T-helper 1 cell (primary cell): ENCODE measurements around the gene TSGA10.
A peak's percentile ranks its signal among the peaks of the same experiment; 100 is the strongest.
"Not testable (repeated sequence)": the region's sequence is repeated elsewhere in the genome, so short reads cannot be mapped to it uniquely, and the experiment has no call there.

ENCODE experiments used
- DNase-seq, 5 donors: peaks; one replicate each; pipeline ENCODE4 v3.0.0-alpha.2; 2012 to 2020

Gene TSGA10

GRCh38 chr2:99152199-99152895 is 2.4 kb downstream of the TSGA10 start:
- no peak for DNase-seq

DNA sequence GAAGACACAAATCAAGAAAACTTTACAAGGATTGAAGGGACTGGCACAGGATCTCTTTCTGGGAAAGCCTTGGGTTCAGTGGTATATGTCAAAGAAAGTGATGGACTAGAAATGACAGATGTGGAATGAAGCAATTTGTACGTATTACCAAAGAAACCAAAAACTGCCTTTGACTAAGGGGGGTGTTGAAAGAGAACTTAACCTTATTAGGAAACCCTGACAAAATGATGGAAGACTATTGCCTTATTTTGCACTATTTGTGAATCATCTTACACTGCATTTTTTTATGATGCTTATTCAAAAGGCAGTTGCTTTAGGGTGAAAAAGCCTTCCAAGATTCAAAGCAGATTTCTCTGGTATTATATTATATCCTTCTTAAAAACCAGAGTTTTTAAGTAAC is 4.0 kb downstream of the TSGA10 start:
- no peak for DNase-seq

DNA sequence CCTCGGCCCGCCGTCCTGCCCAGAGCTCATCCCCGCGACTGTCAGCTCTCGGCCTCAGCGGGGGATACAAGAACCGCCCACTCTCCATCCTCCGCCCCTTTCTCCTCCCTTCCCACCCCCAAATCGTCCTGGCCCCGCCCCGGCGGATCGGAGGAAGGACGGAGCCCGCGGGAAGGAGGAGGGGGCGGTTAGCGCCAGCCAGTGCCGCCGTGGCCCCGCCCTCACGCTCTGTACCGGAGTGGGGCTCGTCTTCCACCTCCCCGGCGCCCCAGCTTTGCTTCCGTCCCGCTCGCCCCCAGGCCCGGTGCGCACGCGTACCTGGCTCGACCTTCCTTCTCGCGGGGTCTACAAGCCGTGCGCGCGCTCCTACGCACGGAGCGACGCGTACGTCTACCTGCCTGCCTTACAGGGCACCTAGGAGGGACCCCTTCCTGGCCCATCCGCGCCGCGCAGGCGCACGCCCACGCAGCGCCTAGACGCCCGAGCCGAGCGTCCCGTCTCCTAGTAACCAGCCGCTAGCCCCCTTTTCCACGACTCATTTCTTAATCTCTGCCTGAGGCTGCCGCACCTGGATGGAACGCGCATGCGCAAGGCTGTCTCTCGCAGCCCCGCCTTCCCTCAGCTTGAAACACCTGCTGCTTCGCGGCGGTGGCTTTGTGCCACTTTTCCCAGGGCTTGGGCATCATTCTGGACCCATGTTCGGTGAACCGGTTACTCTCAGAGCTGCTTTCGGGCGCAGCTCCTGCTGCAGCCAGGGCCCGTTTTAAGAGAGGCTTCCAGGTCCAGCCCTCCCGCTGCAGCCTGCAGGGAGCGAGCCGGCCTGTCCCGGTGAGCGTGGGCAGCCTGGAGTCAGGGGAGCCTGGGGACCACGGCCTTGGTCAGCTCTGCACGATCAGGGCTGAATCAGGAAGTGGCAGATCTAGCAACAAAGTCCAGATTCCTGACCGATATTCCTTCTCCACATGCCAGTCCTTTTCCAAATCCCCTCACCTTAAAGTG is 13.3 kb downstream of the TSGA10 start, which contains the start of gene C2orf15:
Gene C2orf15, plus strand, starts transcription at position 598 of the 999 bp plus-strand sequence. CDS start 8,852 bp downstream, outside the sequence.
- DNase-seq: peak; percentile 94 to 97 (median 96)

DNA sequence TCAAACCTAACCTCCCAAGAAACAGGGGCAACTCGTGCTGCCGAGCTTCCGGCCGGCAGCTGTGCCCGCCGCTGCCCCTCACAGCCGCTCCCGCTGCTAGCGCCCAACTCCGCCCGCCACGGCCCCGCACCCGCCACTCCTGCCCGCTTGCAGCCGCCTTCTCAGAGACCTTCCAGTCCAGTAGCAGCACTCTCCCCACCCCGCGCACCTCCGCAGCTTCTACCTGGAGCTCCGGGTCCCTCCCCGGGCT is 14.0 kb downstream of the TSGA10 start:
- DNase-seq: no peak

GRCh38 chr2:99140056-99140859 is 14.5 kb downstream of the TSGA10 start:
- no peak for DNase-seq

- DNase-seq: no peak
Observed at GRCh38 chr2:99139003-99139402, 15.7 kb downstream of the TSGA10 start.

DNA sequence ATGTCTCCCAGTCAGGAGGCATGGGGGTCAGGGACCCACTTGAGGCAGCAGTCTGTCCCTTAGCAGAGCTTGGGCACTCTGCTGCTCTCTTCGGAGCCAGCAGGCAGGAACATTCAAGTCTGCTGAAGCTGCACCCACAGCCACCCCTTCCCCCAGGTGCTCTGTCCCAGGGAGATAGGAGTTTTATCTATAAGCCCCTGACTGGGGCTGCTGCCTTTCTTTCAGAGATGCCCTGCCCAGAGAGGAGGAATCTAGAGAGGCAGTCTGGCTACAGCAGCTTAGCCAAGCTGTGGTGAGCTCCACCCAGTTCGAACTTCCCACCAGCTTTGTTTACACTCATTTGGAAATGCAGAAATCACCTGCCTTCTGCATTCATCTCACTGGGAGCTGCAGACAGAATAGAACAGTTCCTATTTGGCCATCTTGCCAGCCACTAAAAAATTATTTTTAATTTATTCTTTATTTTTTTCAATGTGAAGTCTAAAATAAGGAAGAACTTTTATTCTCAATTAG is 19.6 kb downstream of the TSGA10 start:
- not testable (repeated sequence) for DNase-seq

DNA sequence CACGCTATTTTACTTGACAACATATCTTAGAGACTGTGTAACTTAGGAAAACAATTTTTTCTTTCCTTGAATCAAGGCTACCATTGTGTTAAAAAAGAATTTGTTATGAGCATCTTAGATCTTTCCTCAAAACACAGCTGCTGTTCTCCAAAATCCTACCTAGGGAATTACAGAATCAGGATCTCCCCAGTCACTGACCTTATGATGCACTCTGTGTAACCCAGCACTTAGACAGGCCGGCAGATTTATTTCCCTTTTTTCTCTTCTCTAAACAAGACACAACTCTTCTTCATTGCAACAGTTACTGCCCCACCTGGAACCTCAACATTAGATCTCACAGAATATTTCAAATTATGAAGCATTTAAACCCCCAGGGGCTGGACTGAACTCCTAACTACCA is 26.8 kb downstream of the TSGA10 start:
- DNase-seq: no peak

GRCh38 chr2:99112617-99113016 is 42.1 kb downstream of the TSGA10 start:
- DNase-seq: no peak

DNA sequence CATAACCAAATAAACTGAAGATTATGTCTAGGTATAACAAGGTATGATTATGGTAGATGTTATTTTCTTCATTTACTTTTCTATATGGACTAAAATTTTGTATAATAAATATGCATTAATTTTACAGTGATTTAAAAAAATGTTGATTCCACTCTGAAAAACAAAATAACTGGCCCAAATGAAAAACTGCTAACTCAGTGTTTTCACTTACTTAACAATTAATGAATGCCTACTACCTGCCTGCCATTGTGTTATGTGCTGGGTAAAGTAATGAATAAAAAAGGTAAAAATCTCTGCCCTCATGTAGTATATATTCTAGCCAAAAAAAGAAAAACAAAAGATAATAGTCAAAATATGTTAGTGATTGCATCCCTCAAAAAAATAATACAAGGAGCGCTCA is 42.8 kb downstream of the TSGA10 start:
- DNase-seq: no peak

DNA sequence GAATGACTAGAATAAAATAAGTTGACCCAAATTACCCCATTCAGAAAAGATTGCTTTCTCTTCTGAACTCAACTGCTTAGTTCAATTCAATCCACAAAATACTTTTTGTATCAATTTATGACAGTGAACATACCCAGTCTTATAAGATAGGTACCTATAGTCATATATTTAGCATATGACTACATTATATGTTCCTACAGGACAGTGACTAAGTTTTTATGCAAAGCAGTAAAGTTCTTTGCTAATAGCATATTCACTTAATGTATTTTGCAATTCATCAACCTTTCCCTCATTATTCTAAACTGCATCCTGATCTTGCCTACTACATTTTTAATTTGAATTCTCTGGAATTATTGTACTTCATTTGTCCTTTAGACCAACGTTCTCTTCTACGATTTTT is 43.5 kb downstream of the TSGA10 start:
- DNase-seq: no peak

GRCh38 chr2:99106913-99107312 is 47.8 kb downstream of the TSGA10 start:
- no peak for DNase-seq

DNA sequence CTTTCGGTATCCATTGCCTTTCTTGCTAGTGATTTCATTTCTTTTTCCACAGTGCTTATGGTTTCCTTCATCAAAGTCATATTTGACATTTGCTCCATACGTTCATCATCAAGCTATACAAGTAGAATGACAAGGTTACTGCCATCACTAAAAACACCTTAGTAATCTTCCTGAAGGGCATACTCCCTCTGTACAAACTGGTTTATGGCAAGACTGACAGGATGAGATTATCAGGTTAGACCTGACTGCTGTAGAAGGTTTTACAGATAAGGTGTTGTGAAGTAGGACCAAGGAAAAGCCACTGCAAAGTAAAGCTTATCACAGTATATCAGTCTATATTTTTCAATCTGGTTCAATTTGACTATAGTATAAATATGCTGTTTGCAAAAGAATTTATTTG is 50.7 kb downstream of the TSGA10 start:
- no peak for DNase-seq

- DNase-seq: no peak
Observed at GRCh38 chr2:99101697-99102096, 53.0 kb downstream of the TSGA10 start.

DNA sequence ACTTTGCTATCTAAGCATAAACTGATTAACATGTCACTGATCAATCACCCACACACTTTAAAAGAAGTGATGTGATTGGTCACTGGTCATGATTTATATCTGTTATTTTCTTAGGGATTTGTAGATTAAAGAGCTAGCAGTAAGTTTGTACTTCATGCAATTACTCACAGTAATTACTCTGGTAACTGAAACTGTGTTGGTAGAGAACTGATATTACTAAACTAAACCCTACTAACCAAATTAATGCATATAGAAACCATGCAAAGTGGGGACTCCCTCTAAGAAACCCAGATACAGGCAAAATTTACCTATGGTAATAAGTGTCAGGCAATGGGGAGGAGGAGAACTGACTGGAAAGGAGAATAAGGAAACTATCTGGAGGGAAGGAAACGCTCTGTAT is 58.0 kb downstream of the TSGA10 start:
- DNase-seq: no peak

DNA sequence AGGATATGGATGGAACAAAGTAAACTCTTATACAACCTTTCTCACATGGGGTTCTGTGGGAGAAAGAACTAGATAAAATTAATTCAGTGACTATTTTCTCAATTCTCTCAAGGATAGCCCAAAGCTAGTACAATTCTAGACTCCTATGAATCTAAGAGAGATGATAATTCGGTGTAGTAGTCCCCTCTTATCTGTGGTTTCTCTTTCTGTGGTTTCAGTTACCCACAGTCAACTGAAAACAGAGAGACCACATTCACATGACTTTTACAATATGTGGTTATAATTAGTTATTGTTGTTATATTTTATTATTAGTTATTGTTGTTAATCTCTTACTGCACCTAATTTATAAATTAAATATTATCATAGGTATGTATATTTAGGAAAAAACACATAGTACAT is 66.7 kb downstream of the TSGA10 start:
- no peak for DNase-seq

- no peak for DNase-seq
Observed at GRCh38 chr2:99086385-99086784, 68.4 kb downstream of the TSGA10 start.

- DNase-seq: peak in 2 of 5 donors; percentile 6 to 8
Observed at GRCh38 chr2:99085421-99085820, 69.3 kb downstream of the TSGA10 start.

GRCh38 chr2:99084256-99084655 is 70.5 kb downstream of the TSGA10 start:
- DNase-seq: no peak

DNA sequence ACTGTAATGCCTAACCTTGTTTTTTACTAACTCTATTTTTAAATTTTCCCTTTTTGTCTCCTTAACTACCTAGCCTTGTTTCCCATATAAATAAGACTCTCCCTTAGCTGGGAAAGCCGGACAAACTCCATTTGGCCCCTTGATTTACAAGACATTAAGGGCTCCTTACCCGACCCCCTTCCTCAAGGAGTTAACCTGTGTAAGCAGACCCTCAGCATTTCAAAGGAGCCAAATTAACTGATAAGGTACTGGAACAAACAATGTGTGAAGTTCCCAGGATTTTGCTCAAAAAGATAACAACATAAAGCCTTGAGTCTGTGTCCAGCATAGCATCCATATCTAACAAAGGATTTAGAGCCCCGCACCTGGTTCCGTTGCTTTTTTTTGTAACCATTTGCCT is 72.9 kb downstream of the TSGA10 start:
- no peak for DNase-seq

DNA sequence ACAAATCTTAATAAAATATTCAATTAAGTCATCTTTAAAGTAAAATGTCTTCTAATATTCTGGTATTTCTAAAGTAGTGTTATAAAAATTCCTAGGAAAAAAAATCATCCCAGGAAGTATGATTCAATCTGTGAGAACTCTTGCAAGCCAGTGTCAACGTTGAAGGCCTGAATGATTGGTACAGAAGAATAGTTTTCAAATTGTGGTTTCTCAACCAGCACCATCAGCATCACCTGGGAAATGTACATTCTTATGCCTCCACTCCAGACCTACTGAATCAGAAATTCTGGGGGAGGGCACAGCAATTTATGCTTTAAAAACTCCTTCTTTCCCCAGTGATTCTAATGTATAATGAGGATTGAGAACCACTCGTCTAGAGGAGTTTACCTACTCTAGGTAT is 75.5 kb downstream of the TSGA10 start:
- DNase-seq: no peak

DNA sequence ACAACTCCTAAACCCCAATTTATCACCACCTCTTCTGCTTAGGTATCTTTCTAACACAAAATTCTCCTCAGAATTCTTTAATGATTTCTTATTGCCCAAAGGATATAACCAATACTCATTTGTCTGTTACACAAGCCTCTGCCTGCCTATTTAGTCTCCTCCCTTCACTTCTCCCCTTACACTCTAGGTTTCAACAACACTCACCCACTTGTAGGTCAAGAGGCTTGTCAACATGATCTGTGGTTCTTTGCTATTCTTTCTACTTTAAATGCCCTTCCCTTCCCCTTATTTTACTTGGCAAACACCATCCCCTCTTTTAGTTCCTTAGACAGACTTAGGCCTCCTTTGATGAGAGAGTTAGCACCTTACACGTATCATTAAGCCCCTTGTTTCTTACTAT is 82.2 kb downstream of the TSGA10 start:
- DNase-seq: no peak
